GM12801 (cell line): ENCODE results near the gene PTOV1.

Experiments
- CTCF ChIP-seq: IDR thresholded peaks from one replicate; pipeline ENCODE4 v1.5.1; 2011; ENCODE audit warnings: control low read depth; ENCODE audit not compliant: insufficient read length; ENCODE audit errors: extremely low read depth

PTOV1 gene

GRCh38 chr19:49840321-49840720, 10.6 kb upstream of the PTOV1 start:
- TF ChIP-seq CTCF = no peak

- no peak for TF ChIP-seq CTCF
These were observed 10.2 kb upstream of the PTOV1 start for GRCh38 chr19:49840736-49841249.

GRCh38 chr19:49843265-49843664, 7.7 kb upstream of the PTOV1 start:
- TF ChIP-seq CTCF = no peak

- TF ChIP-seq CTCF = no peak
These were observed 6.5 kb upstream of the PTOV1 start for GRCh38 chr19:49844138-49845095.

- no peak for TF ChIP-seq CTCF
These were observed 5.5 kb upstream of the PTOV1 start for GRCh38 chr19:49845414-49845813.

GRCh38 chr19:49846408-49846807, 4.6 kb upstream of the PTOV1 start:
- TF ChIP-seq CTCF = no peak

GRCh38 chr19:49847731-49848696, 2.9 kb upstream of the PTOV1 start:
- no peak for TF ChIP-seq CTCF
